RWPE2 (cell line): ENCODE measurements around the gene MCCD1.

Experiments used
- ATAC-seq: fragments of 200-7000 bp; cut with Tn5 transposase; 3 replicates; pipeline ENCODE4 v1.9.1; 2021; ENCODE audit warnings: low read depth
- DNase-seq: peaks from one replicate; pipeline ENCODE4 v3.0.0-alpha.2; 2020; ENCODE audit warnings: low spot score
- H3K27ac ChIP-seq: fragments of 450-650 bp; 2 replicates; pipeline ENCODE4 v1.5.1; 2017; ENCODE audit warnings: mild to moderate bottlenecking; ENCODE audit not compliant: poor library complexity, severe bottlenecking
- H3K27me3 ChIP-seq: fragments of 250-450 bp; sonication (Bioruptor Pico); 2 replicates; pipeline ENCODE4 v1.5.1; 2021; ENCODE audit warnings: mild to moderate bottlenecking, moderate library complexity; ENCODE audit not compliant: insufficient read depth, poor library complexity, severe bottlenecking
- H3K36me3 ChIP-seq: fragments of 250-450 bp; sonication (Bioruptor Pico); 2 replicates; pipeline ENCODE4 v1.5.1; 2020; ENCODE audit warnings: low read depth, mild to moderate bottlenecking, moderate library complexity
- H3K4me1 ChIP-seq: fragments of 250-450 bp; sonication (Bioruptor Pico); 2 replicates; pipeline ENCODE4 v1.5.1; 2021; ENCODE audit warnings: mild to moderate bottlenecking, moderate library complexity; ENCODE audit not compliant: insufficient read depth, poor library complexity, severe bottlenecking
- H3K4me3 ChIP-seq: fragments of 250-450 bp; sonication (Bioruptor Pico); 2 replicates; pipeline ENCODE4 v1.5.1; 2021; ENCODE audit warnings: mild to moderate bottlenecking, moderate library complexity; ENCODE audit not compliant: severe bottlenecking
- H3K9me3 ChIP-seq: fragments of 250-450 bp; sonication (Bioruptor Pico); 2 replicates; pipeline ENCODE4 v1.5.1; 2021; ENCODE audit warnings: mild to moderate bottlenecking, moderate library complexity; ENCODE audit not compliant: severe bottlenecking
- CTCF ChIP-seq: fragments of 450-650 bp; IDR thresholded peaks from one replicate; pipeline ENCODE4 v1.5.1; 2017; ENCODE audit warnings: mild to moderate bottlenecking, moderate library complexity; ENCODE audit not compliant: poor library complexity, severe bottlenecking

Gene MCCD1

GRCh38 chr6:31573239-31574105 lies 44.7 kb downstream of the MCCD1 start:
- peaks cover 6% of the 10 kb centered on the region for H3K4me1 ChIP-seq
- H3K4me3 ChIP-seq = no peak overlapping the region
- DNase-seq (no peak), ATAC-seq (no peak)
- no peaks in the 10 kb centered on the region for H3K36me3 ChIP-seq
- no peaks in the 10 kb centered on the region for H3K27me3 ChIP-seq
- no peak for TF ChIP-seq CTCF
- H3K9me3 ChIP-seq = no peaks in the 10 kb centered on the region
- no peak overlapping the region for H3K27ac ChIP-seq

GRCh38 chr6:31574106-31575061 lies 45.6 kb downstream of the MCCD1 start:
- Histone ChIP-seq H3K27ac (no peak overlapping the region), H3K4me1 (peaks cover 12% of the 10 kb centered on the region), H3K9me3 (no peaks in the 10 kb centered on the region), H3K27me3 (no peaks in the 10 kb centered on the region), H3K36me3 (no peaks in the 10 kb centered on the region), H3K4me3 (no peak overlapping the region)
- no peak for ATAC-seq
- no peak for TF ChIP-seq CTCF
- no peak for DNase-seq

- no peaks in the 10 kb centered on the region for H3K9me3 ChIP-seq
- H3K27me3 ChIP-seq = no peaks in the 10 kb centered on the region
- no peak for DNase-seq
- H3K27ac ChIP-seq = no peak within 1 kb of the TSS
- TF ChIP-seq CTCF = no peak
- no peak for ATAC-seq
- peaks cover 12% of the 10 kb centered on the region for H3K4me1 ChIP-seq
- no peaks in the 10 kb centered on the region for H3K36me3 ChIP-seq
- H3K4me3 ChIP-seq = no peak within 1 kb of the TSS
These were observed 46.7 kb downstream of the MCCD1 start, which contains the start of gene TNF for GRCh38 chr6:31575335-31575901. TSS of gene TNF (plus strand) at chr6:31575565. CDS start at chr6:31575742, 177 bp downstream.

- Histone ChIP-seq H3K4me1 (peaks cover 12% of the 10 kb centered on the region), H3K4me3 (no peak overlapping the region), H3K36me3 (no peaks in the 10 kb centered on the region), H3K27ac (no peak overlapping the region), H3K27me3 (no peaks in the 10 kb centered on the region), H3K9me3 (no peaks in the 10 kb centered on the region)
- ATAC-seq (no peak), DNase-seq (no peak)
- TF ChIP-seq CTCF = no peak
These were observed 47.4 kb downstream of the MCCD1 start for GRCh38 chr6:31575952-31576685.
